Epithelial cell of proximal tubule (primary cell): Measurements from ENCODE around the gene ZNF646. TPM values are rescaled to one million over a fixed set of nuclear protein-coding genes. Genes with fewer than 3 reads are reported as not detected.

Source experiments
- DNase-seq: peaks from one replicate; pipeline ENCODE4 v3.0.0-alpha.2; 2011; ENCODE audit warnings: low read depth
- H3K4me3 ChIP-seq: 2 replicates; pipeline ENCODE4 v1.5.1; 2011; ENCODE audit warnings: low read depth, mild to moderate bottlenecking, low read length
- CTCF ChIP-seq: conservative IDR thresholded peaks from 2 replicates; pipeline ENCODE4 v1.5.1; 2012; ENCODE audit warnings: low read depth, mild to moderate bottlenecking, low read length
- total RNA-seq: library from RNA; depleted of rRNA; stranded (reverse); fragments of >200 nt; gene quantifications from 2 replicates; pipeline ENCODE4 v1.2.3, GENCODE V29; 2015

ZNF646 gene
- total RNA-seq, 1 donor from 2014 or later, result 13.5 TPM

- TF ChIP-seq CTCF, result no peak
- no peak for DNase-seq
- peak overlapping the region; percentile 98 for H3K4me3 ChIP-seq
Measured at GRCh38 chr16:31033709-31034492, 40.3 kb upstream of the ZNF646 start.

- DNase-seq, result no peak
- no peak for TF ChIP-seq CTCF
- H3K4me3 ChIP-seq, result no peak overlapping the region
Measured at GRCh38 chr16:31036691-31037090, 37.5 kb upstream of the ZNF646 start.

- no peak for DNase-seq
- no peak for TF ChIP-seq CTCF
Measured at GRCh38 chr16:31038993-31039392, 35.2 kb upstream of the ZNF646 start.

GRCh38 chr16:31042866-31043265, 31.4 kb upstream of the ZNF646 start:
- DNase-seq, result no peak
- no peak for TF ChIP-seq CTCF
- H3K4me3 ChIP-seq, result no peak overlapping the region

More at GRCh38 chr16:31038993-31039392, 35.2 kb upstream of the ZNF646 start:
- no peak overlapping the region for H3K4me3 ChIP-seq

GRCh38 chr16:31043352-31043751, 30.9 kb upstream of the ZNF646 start:
- no peak for TF ChIP-seq CTCF
- H3K4me3 ChIP-seq, result no peak overlapping the region

GRCh38 chr16:31043898-31044481, 30.2 kb upstream of the ZNF646 start:
- no peak for TF ChIP-seq CTCF
- DNase-seq, result no peak
- H3K4me3 ChIP-seq, result no peak overlapping the region

More at GRCh38 chr16:31043352-31043751, 30.9 kb upstream of the ZNF646 start:
- DNase-seq, result no peak
